Gastrocnemius medialis (tissue), 4 donors: Measurements from ENCODE around the gene SLC6A17.

Experiments
- POLR2A ChIP-seq, 2 donors: fragments of 450-650 bp; IDR thresholded peaks; one replicate each; pipeline ENCODE4 v1.6.1; 2017; ENCODE audit warnings: antibody characterized with exemption in 2 of 2, mild to moderate bottlenecking in 2 of 2, moderate library complexity in 2 of 2
- TF ChIP-seq, protein P1 (sequence below), 5 experiments: fragments of 450-650 bp in 3 of 5; fragments of 200-600 bp in 2 of 5; sonication (generic) in 2 of 5; IDR thresholded peaks in 4 of 5; conservative IDR thresholded peaks in 1 of 5; 1 replicate in 4 of 5; 2 replicates in 1 of 5; pipeline ENCODE4 v1.5.1; 2016 to 2019; ENCODE audit warnings: antibody characterized with exemption in 5 of 5, mild to moderate bottlenecking in 3 of 5, moderate library complexity in 3 of 5

GRCh38 chr1:110213143-110213540, 62.8 kb downstream of the SLC6A17 start:
- TF ChIP-seq, protein P1, sequence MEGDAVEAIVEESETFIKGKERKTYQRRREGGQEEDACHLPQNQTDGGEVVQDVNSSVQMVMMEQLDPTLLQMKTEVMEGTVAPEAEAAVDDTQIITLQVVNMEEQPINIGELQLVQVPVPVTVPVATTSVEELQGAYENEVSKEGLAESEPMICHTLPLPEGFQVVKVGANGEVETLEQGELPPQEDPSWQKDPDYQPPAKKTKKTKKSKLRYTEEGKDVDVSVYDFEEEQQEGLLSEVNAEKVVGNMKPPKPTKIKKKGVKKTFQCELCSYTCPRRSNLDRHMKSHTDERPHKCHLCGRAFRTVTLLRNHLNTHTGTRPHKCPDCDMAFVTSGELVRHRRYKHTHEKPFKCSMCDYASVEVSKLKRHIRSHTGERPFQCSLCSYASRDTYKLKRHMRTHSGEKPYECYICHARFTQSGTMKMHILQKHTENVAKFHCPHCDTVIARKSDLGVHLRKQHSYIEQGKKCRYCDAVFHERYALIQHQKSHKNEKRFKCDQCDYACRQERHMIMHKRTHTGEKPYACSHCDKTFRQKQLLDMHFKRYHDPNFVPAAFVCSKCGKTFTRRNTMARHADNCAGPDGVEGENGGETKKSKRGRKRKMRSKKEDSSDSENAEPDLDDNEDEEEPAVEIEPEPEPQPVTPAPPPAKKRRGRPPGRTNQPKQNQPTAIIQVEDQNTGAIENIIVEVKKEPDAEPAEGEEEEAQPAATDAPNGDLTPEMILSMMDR (IDR thresholded peaks at IDR 0.05 in 4 of 5, conservative IDR thresholded peaks at IDR 0.05 in 1 of 5): no peak
- no peak for TF ChIP-seq POLR2A (IDR thresholded peaks at IDR 0.05)
